Osteoblast (primary cell): ENCODE data around the gene MCF2L. TPM values are rescaled to one million over a fixed set of nuclear protein-coding genes. Genes with fewer than 3 reads are reported as not detected.

Experiments
- DNase-seq: peaks from one replicate; pipeline ENCODE4 v3.0.0; 2011; ENCODE audit warnings: low spot score, mixed read lengths; ENCODE audit not compliant: insufficient read length; ENCODE audit errors: missing footprints
- H2AFZ ChIP-seq: 2 replicates; pipeline ENCODE4 v1.6.0; 2011; ENCODE audit warnings: mild to moderate bottlenecking, low read length
- H3K27ac ChIP-seq: 2 replicates; pipeline ENCODE4 v1.5.1; 2011; ENCODE audit warnings: mild to moderate bottlenecking, low read depth, low read length, moderate library complexity
- H3K27me3 ChIP-seq: 2 replicates; pipeline ENCODE4 v1.6.0; 2012; ENCODE audit warnings: mild to moderate bottlenecking, control low read depth, inconsistent platforms, low read length, moderate library complexity; ENCODE audit not compliant: insufficient read depth
- H3K36me3 ChIP-seq: 2 replicates; pipeline ENCODE4 v1.5.1; 2011; ENCODE audit warnings: mild to moderate bottlenecking, low read length, control low read depth, moderate library complexity; ENCODE audit not compliant: insufficient read depth
- H3K4me1 ChIP-seq: 2 replicates; pipeline ENCODE4 v1.5.1; 2011; ENCODE audit warnings: mild to moderate bottlenecking, low read length, control low read depth, moderate library complexity; ENCODE audit not compliant: insufficient read depth
- H3K4me2 ChIP-seq: 2 replicates; pipeline ENCODE4 v1.6.0; 2011; ENCODE audit warnings: mild to moderate bottlenecking, low read length; ENCODE audit not compliant: insufficient read depth
- H3K4me3 ChIP-seq: fragments of 200-600 bp; sonication (generic); 3 replicates; pipeline ENCODE4 v1.5.1; 2012; ENCODE audit warnings: mild to moderate bottlenecking, low read length, inconsistent platforms; ENCODE audit not compliant: insufficient read depth
- H3K79me2 ChIP-seq: 2 replicates; pipeline ENCODE4 v1.6.0; 2012; ENCODE audit warnings: mild to moderate bottlenecking, low read length, control low read depth, inconsistent platforms; ENCODE audit not compliant: insufficient read depth
- H3K9me3 ChIP-seq: 2 replicates; pipeline ENCODE4 v1.5.1; 2011; ENCODE audit warnings: low read depth, low read length, control low read depth
- H4K20me1 ChIP-seq: 2 replicates; pipeline ENCODE4 v1.6.0; 2012; ENCODE audit warnings: mild to moderate bottlenecking, low read length, control low read depth; ENCODE audit not compliant: insufficient read depth
- CTCF ChIP-seq: IDR thresholded peaks from 2 replicates; pipeline ENCODE4 v1.5.1; 2011; ENCODE audit warnings: mild to moderate bottlenecking, low read depth, low read length, moderate library complexity; ENCODE audit errors: extremely low read depth
- total RNA-seq: library from RNA; depleted of rRNA; stranded (reverse); fragments of >200 nt; gene quantifications from 2 replicates; pipeline ENCODE4 v1.2.3, GENCODE V29; 2012

The MCF2L gene
- total RNA-seq, 1 donor = 6.5 TPM

GRCh38 chr13:113001241-113002140, 32.5 kb downstream of the MCF2L start:
- peaks cover 29% of the 10 kb centered on the region for H3K27me3 ChIP-seq
- no peak overlapping the region for H3K27ac ChIP-seq
- no peaks in the 10 kb centered on the region for H3K9me3 ChIP-seq
- H3K4me1 ChIP-seq = no peaks in the 10 kb centered on the region
- H3K4me3 ChIP-seq = no peak overlapping the region
- no peaks in the 10 kb centered on the region for H3K36me3 ChIP-seq
- H3K79me2 ChIP-seq = no peaks in the 10 kb centered on the region
- no peak for TF ChIP-seq CTCF
- no peak for DNase-seq
- no peak overlapping the region for H2AFZ ChIP-seq
- no peak overlapping the region for H3K4me2 ChIP-seq
- H4K20me1 ChIP-seq = no peaks in the 10 kb centered on the region

DNA sequence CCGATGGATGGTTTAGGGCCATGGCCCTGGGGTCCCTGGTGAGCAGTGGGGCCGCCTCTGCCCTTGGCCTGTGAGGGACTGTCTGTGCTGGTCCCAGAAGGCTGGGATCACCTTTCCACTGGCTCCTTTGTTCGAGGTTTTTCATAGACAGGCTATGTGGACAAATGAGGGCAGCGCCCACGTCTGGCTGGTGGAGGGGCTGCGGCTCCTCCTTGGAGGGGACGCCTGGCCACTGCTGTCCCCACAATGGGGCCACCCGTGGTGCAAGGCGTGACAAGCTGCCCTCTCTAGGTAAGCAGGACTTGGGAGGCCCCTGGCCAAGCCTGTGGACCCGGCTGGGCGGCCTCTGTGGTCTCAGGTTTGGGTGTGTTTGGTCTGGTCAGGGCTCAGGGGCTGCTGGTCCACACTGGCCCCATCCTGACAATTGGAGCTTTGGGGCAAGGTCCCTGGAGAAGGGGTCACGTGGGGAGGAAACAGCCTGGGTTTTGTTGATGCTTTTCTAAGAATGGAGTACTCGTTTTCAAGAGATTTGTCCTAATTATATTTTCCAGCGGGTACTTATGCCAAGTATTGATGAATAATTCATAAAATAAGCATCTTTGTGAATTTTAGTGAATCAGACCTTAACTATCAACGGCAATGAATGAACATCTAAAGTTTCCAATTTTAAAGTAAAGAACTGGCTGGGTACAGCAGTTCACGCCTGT, 33.3 kb downstream of the MCF2L start:
- Histone ChIP-seq H3K4me1 (no peaks in the 10 kb centered on the region), H3K27me3 (peaks cover 29% of the 10 kb centered on the region), H3K79me2 (no peaks in the 10 kb centered on the region), H4K20me1 (no peaks in the 10 kb centered on the region), H3K9me3 (no peaks in the 10 kb centered on the region), H3K4me2 (no peak overlapping the region), H3K4me3 (no peak overlapping the region), H3K27ac (no peak overlapping the region), H3K36me3 (no peaks in the 10 kb centered on the region), H2AFZ (no peak overlapping the region)
- DNase-seq = no peak
- TF ChIP-seq CTCF = no peak

DNA sequence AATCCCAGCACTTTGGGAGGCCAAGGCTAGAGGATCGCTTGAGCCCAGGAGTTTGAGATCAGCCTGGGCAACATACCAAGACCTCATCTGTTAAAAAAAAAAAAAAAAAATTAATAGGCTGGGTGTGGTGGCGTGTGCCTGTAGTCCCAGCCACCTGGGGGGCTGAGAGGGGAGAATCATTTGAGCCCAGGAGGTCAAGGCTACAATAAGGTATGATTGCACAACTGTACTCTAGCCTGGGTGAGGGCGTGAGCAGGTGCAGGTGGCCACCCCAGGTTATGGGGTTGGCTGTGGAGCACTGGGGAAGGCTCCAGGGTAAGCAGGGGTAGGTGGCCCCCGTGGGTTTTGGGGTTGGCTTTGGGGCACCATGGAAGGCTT, 33.9 kb downstream of the MCF2L start:
- no peak for DNase-seq
- H3K4me2 ChIP-seq = no peak overlapping the region

More for the DNA sequence above, 33.9 kb downstream of the MCF2L start:
- Histone ChIP-seq H3K9me3 (no peaks in the 10 kb centered on the region), H3K4me3 (no peak overlapping the region), H3K27me3 (peaks cover 29% of the 10 kb centered on the region), H4K20me1 (no peaks in the 10 kb centered on the region), H3K36me3 (no peaks in the 10 kb centered on the region), H2AFZ (no peak overlapping the region), H3K27ac (no peak overlapping the region), H3K79me2 (no peaks in the 10 kb centered on the region), H3K4me1 (no peaks in the 10 kb centered on the region)
- no peak for TF ChIP-seq CTCF
